Endothelial cell of umbilical vein (primary cell): ENCODE measurements around the gene SLC17A9. TPM values are rescaled to one million over a fixed set of nuclear protein-coding genes. Genes with fewer than 3 reads are reported as not detected.

Experiments used
- BruUV-seq: library from RNA; stranded (reverse); fragments of 400-500 nt; replicated peaks from 2 replicates; lab custom pipeline; 2021; lab: Mats Ljungman, UMichigan
- CTCF ChIA-PET: fragments of 300-600, 350-600 bp; sonication (Branson Sonifier 250); formaldehyde crosslinking; loops from one replicate; lab custom pipeline; 2021; ENCODE audit warnings: antibody characterized with exemption, inconsistent platforms; lab: Charles Lee
- POLR2A ChIA-PET: fragments of 300-600, 350-600 bp; sonication (Branson Sonifier 250); formaldehyde crosslinking; loops from one replicate; lab custom pipeline; 2021; ENCODE audit warnings: antibody characterized with exemption, inconsistent platforms; lab: Charles Lee
- DNase-seq: peaks from one replicate; pipeline ENCODE4 v3.0.0-alpha.2; 2011; ENCODE audit warnings: low read depth, low spot score
- FAIRE-seq: peaks from 2 replicates; lab custom pipeline; 2011; peaks lifted over from hg19 to GRCh38; lab: Jason Lieb, UNC
- H2AFZ ChIP-seq: 2 replicates; pipeline ENCODE4 v1.6.0; 2012; ENCODE audit warnings: low read depth, low read length, control low read depth, inconsistent platforms
- H3K27ac ChIP-seq: 2 replicates; pipeline ENCODE4 v1.5.1; 2011; ENCODE audit warnings: low read depth, mild to moderate bottlenecking, control low read depth, low read length, moderate library complexity; ENCODE audit not compliant: insufficient read depth
- H3K27me3 ChIP-seq, 2 experiments: 2 replicates each; pipeline versions ENCODE4 v1.6.0 to v1.6.1; 2011; ENCODE audit warnings: low read length in 2 of 2, mixed read lengths in 1 of 2; ENCODE audit not compliant: control insufficient read depth in 2 of 2, insufficient read depth in 2 of 2
- H3K36me3 ChIP-seq, 2 experiments: 2 replicates in 1 of 2; 3 replicates in 1 of 2; pipeline ENCODE4 v1.5.1; 2011; ENCODE audit warnings: low read length in 2 of 2, mild to moderate bottlenecking in 1 of 2, moderate library complexity in 1 of 2; ENCODE audit not compliant: control insufficient read depth in 2 of 2, insufficient read depth in 2 of 2; ENCODE audit errors: extremely low read depth in 1 of 2
- H3K4me1 ChIP-seq: 3 replicates; pipeline ENCODE4 v1.5.1; 2011; ENCODE audit warnings: mild to moderate bottlenecking, low read length; ENCODE audit not compliant: control insufficient read depth, insufficient read depth; ENCODE audit errors: extremely low read depth
- H3K4me2 ChIP-seq: 2 replicates; pipeline ENCODE4 v1.6.1; 2011; ENCODE audit warnings: low read length, control low read depth, mixed read lengths; ENCODE audit not compliant: insufficient read depth
- H3K4me3 ChIP-seq, 3 experiments: fragments of 200-600 bp in 1 of 3; sonication (generic), shearing (Covaris generic) in 1 of 3; replicated peaks in 1 of 3; 2 replicates each; pipeline ENCODE4 v1.5.1; 2011 to 2016; ENCODE audit warnings: control low read depth in 3 of 3, low read length in 3 of 3, mild to moderate bottlenecking in 2 of 3, inconsistent platforms in 1 of 3, low read depth in 1 of 3, moderate library complexity in 1 of 3; ENCODE audit not compliant: insufficient read depth in 1 of 3
- H3K79me2 ChIP-seq: 2 replicates; pipeline ENCODE4 v1.6.0; 2012; ENCODE audit warnings: low read length, inconsistent platforms; ENCODE audit not compliant: control insufficient read depth, insufficient read depth
- H3K9ac ChIP-seq: replicated peaks from 2 replicates; pipeline ENCODE3; 2011; ENCODE audit warnings: low read length, control low read depth; ENCODE audit not compliant: insufficient read depth; ENCODE audit errors: extremely low read depth
- H3K9me1 ChIP-seq: replicated peaks from 3 replicates; pipeline ENCODE4 v1.6.0; 2011; ENCODE audit warnings: mild to moderate bottlenecking, low read length; ENCODE audit not compliant: control insufficient read depth, insufficient read depth; ENCODE audit errors: extremely low read depth
- H3K9me3 ChIP-seq: replicated peaks from 2 replicates; pipeline ENCODE4 v1.5.1; 2012; ENCODE audit warnings: low read length, inconsistent platforms; ENCODE audit not compliant: control insufficient read depth, insufficient read depth
- H4K20me1 ChIP-seq: replicated peaks from 2 replicates; pipeline ENCODE3; 2011; ENCODE audit warnings: mild to moderate bottlenecking, low read length; ENCODE audit not compliant: control insufficient read depth, insufficient read depth; ENCODE audit errors: extremely low read depth
- CTCF ChIP-seq, 2 donors: IDR thresholded peaks; 1 replicate in 1 of 2; 2 replicates in 1 of 2; pipeline ENCODE4 v1.5.1; 2011; ENCODE audit warnings: low read length in 2 of 2, mild to moderate bottlenecking in 2 of 2, moderate library complexity in 2 of 2, control low read depth in 1 of 2, inconsistent platforms in 1 of 2, low read depth in 1 of 2; ENCODE audit not compliant: insufficient read depth in 1 of 2; ENCODE audit errors: extremely low read depth in 1 of 2
- EZH2 ChIP-seq: IDR thresholded peaks from 2 replicates; pipeline ENCODE4 v1.6.1; 2012; ENCODE audit warnings: borderline replicate concordance, low read depth, mild to moderate bottlenecking, moderate library complexity, low read length, inconsistent platforms; ENCODE audit not compliant: severe bottlenecking
- FOS ChIP-seq: IDR thresholded peaks from 2 replicates; pipeline ENCODE4 v1.6.1; 2011; ENCODE audit warnings: mild to moderate bottlenecking, low read length, moderate library complexity, borderline replicate concordance; ENCODE audit not compliant: insufficient read depth
- GATA2 ChIP-seq: IDR thresholded peaks from 2 replicates; pipeline ENCODE4 v1.7.0; 2011; ENCODE audit warnings: low read depth, mild to moderate bottlenecking, moderate library complexity, mixed read lengths, low read length; ENCODE audit not compliant: insufficient read length, insufficient read depth
- JUN ChIP-seq: IDR thresholded peaks from 2 replicates; pipeline ENCODE4 v1.6.1; 2011; ENCODE audit warnings: borderline replicate concordance, low read depth; ENCODE audit not compliant: insufficient read length, insufficient read depth
- MAX ChIP-seq: IDR thresholded peaks from 2 replicates; pipeline ENCODE4 v1.6.1; 2011; ENCODE audit not compliant: insufficient read depth, insufficient read length
- MYC ChIP-seq: IDR thresholded peaks from one replicate; pipeline ENCODE4 v1.6.1; 2011; ENCODE audit warnings: mild to moderate bottlenecking, low read depth, low read length
- POLR2A ChIP-seq: IDR thresholded peaks from 2 replicates; pipeline ENCODE4 v1.6.1; 2012; ENCODE audit warnings: low read depth, mild to moderate bottlenecking, control low read depth, low read length
- POLR2AphosphoS5 ChIP-seq: IDR thresholded peaks from 2 replicates; pipeline ENCODE4 v1.6.1; 2012; ENCODE audit warnings: low read depth, mild to moderate bottlenecking, control low read depth, low read length, moderate library complexity; ENCODE audit not compliant: insufficient read depth
- dilution Hi-C: fragments of 300-500 bp; cut with MboI; formaldehyde crosslinking; loops from one replicate; pipeline ENCODE4 v1.15.0; 2019; ENCODE audit warnings: low sequenced_read_pairs; ENCODE audit not compliant: extremely low pct_ligation_motif_present
- intact Hi-C: fragments of 100-400 bp; cut with micrococcal nuclease; formaldehyde crosslinking; loops from one replicate; pipeline ENCODE4 v1.10.0; 2022
- polyA plus RNA-seq, 4 experiments: library from polyadenylated mRNA; depleted of rRNA in 3 of 4; stranded (reverse) in 3 of 4; unstranded in 1 of 4; fragments of >200 nt; gene quantifications; 2 replicates each; pipeline versions ENCODE4 v1.2.1 to v1.2.3, GENCODE V29; 2011 to 2012; ENCODE audit warnings: missing spikeins in 1 of 4
- total RNA-seq: library from RNA; stranded (reverse); gene quantifications from 2 replicates; pipeline ENCODE4 v1.2.3, GENCODE V29; 2021

Gene SLC17A9
- total and polyA plus RNA-seq, 2 donors (not counting 3 experiments of a cell fraction or from before 2014, with no cell fraction given): 38.2 to 44.5 TPM

DNA sequence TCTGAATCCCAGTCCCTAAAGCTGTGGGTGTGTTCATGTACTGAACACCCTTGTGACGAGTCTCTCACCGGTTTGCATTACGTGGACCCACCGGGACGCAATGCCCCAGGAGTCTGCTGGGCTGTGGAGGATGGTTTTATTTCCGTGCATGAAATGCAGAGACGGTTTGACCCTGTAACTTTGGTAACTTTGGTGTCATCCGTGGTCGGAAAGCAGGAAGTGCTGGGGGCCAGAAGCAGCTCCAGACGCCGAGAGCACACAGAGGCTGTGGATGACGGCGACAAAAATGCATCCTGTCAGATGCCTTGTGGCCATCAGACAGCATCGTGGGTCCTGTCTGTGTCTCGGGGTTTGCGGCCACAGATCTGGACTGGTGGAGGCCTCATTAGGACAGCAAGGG, 47.1 kb downstream of the SLC17A9 start:
- Histone ChIP-seq H3K79me2 (no peaks in the 10 kb centered on the region), H3K4me3 (no peak overlapping the region), H3K9ac (no peak overlapping the region), H4K20me1 (no peaks in the 10 kb centered on the region), H3K27ac (no peak overlapping the region), H3K4me1 (no peaks in the 10 kb centered on the region), H2AFZ (no peak overlapping the region), H3K36me3 (no peaks in the 10 kb centered on the region), H3K27me3 (peaks cover 32 to 36% of the 10 kb centered on the region in 2 experiments), H3K9me3 (no peaks in the 10 kb centered on the region), H3K4me2 (no peak overlapping the region), H3K9me1 (no peaks in the 10 kb centered on the region)
- intact Hi-C loops (no loop called here), dilution Hi-C loops (no loop called here)
- DNase-seq (no peak), FAIRE-seq (no peak)
- POLR2A ChIA-PET: no interaction called here
- CTCF ChIA-PET: interaction anchor here (1.2 kb wide), 1 partner anchor 9 kb away, joined by 4 read pairs; no protein-coding TSS in a partner anchor
- TF ChIP-seq MYC (no peak), GATA2 (no peak), FOS (no peak), POLR2A (no peak)
- BruUV-seq: no TSS peak

DNA sequence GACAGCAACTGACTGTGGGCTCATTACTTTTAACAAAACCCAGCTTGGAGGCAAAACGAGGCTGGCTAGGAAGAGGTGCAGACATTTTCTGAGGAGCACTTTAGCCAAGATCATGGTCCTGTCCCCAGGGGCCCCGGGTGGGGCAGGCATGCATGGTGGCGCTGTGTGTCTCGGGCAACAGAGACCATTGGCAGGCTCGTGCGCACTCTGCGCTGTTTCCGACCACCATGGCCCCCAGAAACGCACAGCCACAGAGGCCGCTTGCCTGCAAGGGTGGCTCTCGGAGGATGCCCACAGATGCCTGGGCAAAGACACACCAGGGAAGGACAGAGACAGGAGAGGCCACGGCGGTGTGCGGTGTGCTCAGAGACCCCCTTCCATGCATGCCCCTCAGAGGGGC, 47.5 kb downstream of the SLC17A9 start:
- H3K27ac ChIP-seq: no peak overlapping the region
- DNase-seq (no peak), FAIRE-seq (no peak)
- H2AFZ ChIP-seq: no peak overlapping the region
- no peak for TF ChIP-seq CTCF (IDR thresholded peaks at IDR 0.05; ENCODE audit: extremely low read depth in 1 of 2, insufficient read depth in 1 of 2, low read depth in 1 of 2, low read length in 2 of 2)
- TF ChIP-seq POLR2AphosphoS5: no peak
- TF ChIP-seq MAX: no peak
- TF ChIP-seq EZH2: no peak
- no peak for TF ChIP-seq JUN
- no peak for TF ChIP-seq GATA2
- no peak for TF ChIP-seq MYC
- TF ChIP-seq POLR2A: no peak
- TF ChIP-seq FOS: no peak
- no peaks in the 10 kb centered on the region for H4K20me1 ChIP-seq
- H3K9me1 ChIP-seq: no peaks in the 10 kb centered on the region
- dilution Hi-C loops: no loop called here
- POLR2A ChIA-PET: no interaction called here
- H3K4me2 ChIP-seq: no peak overlapping the region
- no peaks in the 10 kb centered on the region for H3K79me2 ChIP-seq
- no peaks in the 10 kb centered on the region for H3K36me3 ChIP-seq
- no peaks in the 10 kb centered on the region for H3K9me3 ChIP-seq
- BruUV-seq: no TSS peak
- intact Hi-C loops: no loop called here
- CTCF ChIA-PET: no interaction called here
- H3K4me3 ChIP-seq: no peak overlapping the region
- H3K27me3 ChIP-seq: peaks cover 36 to 40% of the 10 kb centered on the region in 2 experiments
- H3K9ac ChIP-seq: no peak overlapping the region
- no peaks in the 10 kb centered on the region for H3K4me1 ChIP-seq
